ENCODE results near the gene DPM1. TPM values are rescaled to one million over a fixed set of nuclear protein-coding genes. Genes with fewer than 3 reads are reported as not detected.
A peak's percentile ranks its signal among the peaks of the same experiment; 100 is the strongest.

DPM1 gene
- total and polyA plus RNA-seq, 12 donors: 29.4 to 52.8 (median 48.0) TPM

DNA sequence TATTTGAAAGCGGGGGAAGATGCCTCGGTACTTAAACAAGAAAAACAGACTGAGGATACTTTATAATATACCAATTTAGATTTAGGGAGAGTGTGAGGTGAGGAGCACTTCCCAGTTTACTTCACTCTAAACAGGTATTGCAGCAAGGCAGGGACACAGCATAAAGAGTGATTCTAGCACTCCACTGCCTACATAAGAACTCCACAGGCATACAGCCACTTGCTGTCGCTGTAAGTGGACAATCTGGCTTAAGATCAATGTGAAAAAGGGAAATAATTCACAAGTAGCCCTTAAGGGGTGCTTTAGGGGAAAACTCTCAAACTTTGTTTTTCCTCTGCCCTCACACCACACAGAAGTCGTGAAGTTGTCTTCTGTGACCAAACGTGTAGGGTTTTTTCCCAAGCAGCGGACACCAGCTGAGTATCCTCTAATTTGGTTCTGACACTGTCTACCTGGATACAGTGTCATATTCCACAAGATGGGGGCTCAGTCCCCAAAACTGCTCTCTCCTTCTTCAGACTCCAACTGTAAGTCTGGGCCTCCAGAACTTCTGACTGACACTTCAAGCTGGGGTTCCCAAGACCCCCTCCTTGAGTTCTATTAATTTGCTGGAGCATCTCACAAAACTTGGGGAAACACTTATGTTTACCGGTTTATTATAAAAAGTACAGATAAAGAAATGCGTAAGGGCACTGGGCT lies 36.4 kb downstream of the DPM1 start:
- Histone ChIP-seq H3K27ac (no peak overlapping the region), H3K27me3 (no peaks in the 10 kb centered on the region), H3K9me3 (no peaks in the 10 kb centered on the region), H3K36me3 (peaks cover 0 to 45% (median 0%) of the 10 kb centered on the region in 9 donors), H3K4me1 (peaks cover 10 to 97% (median 82%) of the 10 kb centered on the region in 9 donors), H3K4me3 (no peak overlapping the region)
- DNase-seq (no peak), ATAC-seq (no peak)
- intact Hi-C loops (cut with DNase I): loop anchor here in 1 of 10 donors (10.0 kb wide), 2 partner anchors 97 to 127 kb away; partner anchors contain the start of gene BCAS4
- 74 to 76% methylated on average over 8 of the region's 8 CpGs for WGBS, 2 donors
- TF ChIP-seq, protein P1, sequence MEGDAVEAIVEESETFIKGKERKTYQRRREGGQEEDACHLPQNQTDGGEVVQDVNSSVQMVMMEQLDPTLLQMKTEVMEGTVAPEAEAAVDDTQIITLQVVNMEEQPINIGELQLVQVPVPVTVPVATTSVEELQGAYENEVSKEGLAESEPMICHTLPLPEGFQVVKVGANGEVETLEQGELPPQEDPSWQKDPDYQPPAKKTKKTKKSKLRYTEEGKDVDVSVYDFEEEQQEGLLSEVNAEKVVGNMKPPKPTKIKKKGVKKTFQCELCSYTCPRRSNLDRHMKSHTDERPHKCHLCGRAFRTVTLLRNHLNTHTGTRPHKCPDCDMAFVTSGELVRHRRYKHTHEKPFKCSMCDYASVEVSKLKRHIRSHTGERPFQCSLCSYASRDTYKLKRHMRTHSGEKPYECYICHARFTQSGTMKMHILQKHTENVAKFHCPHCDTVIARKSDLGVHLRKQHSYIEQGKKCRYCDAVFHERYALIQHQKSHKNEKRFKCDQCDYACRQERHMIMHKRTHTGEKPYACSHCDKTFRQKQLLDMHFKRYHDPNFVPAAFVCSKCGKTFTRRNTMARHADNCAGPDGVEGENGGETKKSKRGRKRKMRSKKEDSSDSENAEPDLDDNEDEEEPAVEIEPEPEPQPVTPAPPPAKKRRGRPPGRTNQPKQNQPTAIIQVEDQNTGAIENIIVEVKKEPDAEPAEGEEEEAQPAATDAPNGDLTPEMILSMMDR (IDR thresholded peaks at IDR 0.05): no peak

DNA sequence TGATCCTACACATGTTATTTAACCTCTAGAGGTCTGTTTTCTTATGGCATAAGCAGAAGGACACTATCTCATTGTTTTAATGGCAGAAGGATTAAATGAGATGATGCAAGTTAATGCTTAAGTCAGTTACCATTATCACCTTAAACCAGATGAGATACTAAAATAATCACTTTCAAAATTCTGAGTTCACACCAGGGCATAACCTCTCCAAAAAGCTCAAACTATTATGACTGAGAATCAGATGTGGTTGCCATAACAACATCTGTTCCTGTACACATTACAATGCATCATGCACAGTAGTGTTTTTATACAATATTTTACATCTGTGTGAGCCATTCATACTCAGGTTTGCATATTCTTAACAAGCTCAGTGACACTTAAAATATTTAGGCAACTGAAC lies 37.3 kb downstream of the DPM1 start:
- Histone ChIP-seq H3K4me3 (no peak overlapping the region), H3K27me3 (no peaks in the 10 kb centered on the region), H3K9me3 (no peaks in the 10 kb centered on the region), H3K27ac (no peak overlapping the region), H3K36me3 (peaks cover 0 to 41% (median 0%) of the 10 kb centered on the region in 9 donors), H3K4me1 (peaks cover 10 to 97% (median 83%) of the 10 kb centered on the region in 9 donors)
- ATAC-seq (no peak), DNase-seq (no peak)
- intact Hi-C loops (cut with DNase I): loop anchor here in 1 of 10 donors (10.0 kb wide), 2 partner anchors 96 to 126 kb away; partner anchors contain the start of gene BCAS4
- TF ChIP-seq, protein P1 (IDR thresholded peaks at IDR 0.05): no peak

DNA sequence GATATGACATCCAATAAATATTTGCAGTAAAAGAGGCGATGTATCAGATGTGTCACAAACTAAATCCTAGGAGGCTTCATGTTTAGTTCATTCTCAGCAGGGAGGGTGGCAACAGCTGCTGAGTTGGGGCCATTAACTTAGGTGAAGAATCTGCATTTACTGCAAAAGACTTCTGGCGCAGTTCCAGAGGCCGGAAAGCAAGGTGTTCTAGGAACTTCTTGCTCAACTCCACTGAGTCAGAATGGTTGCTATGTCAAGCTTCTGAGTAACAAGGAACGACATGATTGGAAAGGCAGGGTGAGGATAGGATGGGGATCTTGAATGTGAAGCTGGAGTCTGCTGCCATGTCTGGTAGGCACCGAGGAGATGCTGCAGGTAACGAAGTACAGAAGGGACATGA lies 38.8 kb downstream of the DPM1 start:
- intact Hi-C loops (cut with DNase I): loop anchor here in 1 of 10 donors (10.0 kb wide), 1 partner anchor 125 kb away; the partner anchor contains the start of gene BCAS4
- 76 to 79% methylated on average over 6 of the region's 6 CpGs for WGBS, 2 donors
- TF ChIP-seq, protein P1 (IDR thresholded peaks at IDR 0.05): no peak
- Histone ChIP-seq H3K4me1 (peaks cover 15 to 97% (median 85%) of the 10 kb centered on the region in 9 donors), H3K27ac (no peak overlapping the region), H3K36me3 (peaks cover 0 to 32% (median 0%) of the 10 kb centered on the region in 9 donors), H3K9me3 (no peaks in the 10 kb centered on the region), H3K27me3 (no peaks in the 10 kb centered on the region), H3K4me3 (no peak overlapping the region)
- DNase-seq (no peak), ATAC-seq (peak in 1 of 8 donors; percentile 44)

DNA sequence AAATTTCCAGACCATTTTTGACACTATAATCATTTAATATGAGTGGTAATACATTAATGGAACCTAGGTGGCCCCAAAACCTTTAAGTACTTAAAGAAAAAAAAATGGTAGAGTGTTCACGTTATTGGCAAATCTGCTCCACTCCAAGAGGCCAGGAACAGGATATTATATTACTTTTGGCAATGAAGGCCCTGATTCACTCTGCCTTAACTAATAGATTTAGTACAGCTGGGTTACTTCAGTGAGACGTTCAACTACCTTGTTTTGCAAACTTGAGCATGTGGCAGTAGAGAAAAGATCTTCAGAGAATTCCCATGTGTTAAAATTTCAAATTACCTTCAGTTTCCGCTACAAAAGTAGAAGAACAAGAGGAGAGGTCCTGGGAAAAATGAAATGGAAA lies 39.9 kb downstream of the DPM1 start:
- Histone ChIP-seq H3K36me3 (peaks cover 0 to 25% (median 0%) of the 10 kb centered on the region in 9 donors), H3K4me3 (no peak overlapping the region), H3K27ac (peak overlapping the region in 1 of 10 donors; percentile 12), H3K9me3 (no peaks in the 10 kb centered on the region), H3K27me3 (no peaks in the 10 kb centered on the region), H3K4me1 (peaks cover 15 to 97% (median 87%) of the 10 kb centered on the region in 9 donors)
- 44 to 55% methylated on average over 3 of the region's 3 CpGs for WGBS, 2 donors
- intact Hi-C loops (cut with DNase I): loop anchor here in 1 of 10 donors (10.0 kb wide), 1 partner anchor 124 kb away; the partner anchor contains the start of gene BCAS4
- ATAC-seq: no peak
- no peak for DNase-seq
- TF ChIP-seq, protein P1 (IDR thresholded peaks at IDR 0.05): no peak
